Spleen (tissue), 7 donors: Measurements from ENCODE around the gene NAPSA.

Source experiments
- CTCF ChIP-seq, 11 experiments: fragments of 200-600 bp in 7 of 11; fragments of 450-650 bp in 4 of 11; sonication (generic) in 4 of 11; IDR thresholded peaks in 8 of 11; conservative IDR thresholded peaks in 3 of 11; 1 replicate in 7 of 11; 2 replicates in 4 of 11; pipeline versions ENCODE4 v1.4.0 to v1.8.0; 2016 to 2021; ENCODE audit warnings: antibody characterized with exemption in 11 of 11, inconsistent platforms in 4 of 11, mild to moderate bottlenecking in 1 of 11
- POLR2A ChIP-seq, 3 donors: fragments of 450-650 bp; IDR thresholded peaks; one replicate each; pipeline ENCODE4 v1.5.1; 2017; ENCODE audit warnings: antibody characterized with exemption in 3 of 3, mild to moderate bottlenecking in 1 of 3
- POLR2AphosphoS5 ChIP-seq, 3 donors: sonication (generic); formaldehyde crosslinking; IDR thresholded peaks; one replicate each; pipeline ENCODE4 v1.5.1; 2017; ENCODE audit warnings: antibody characterized with exemption in 3 of 3
- donor health status: DM: no; HTN: no; CAD: no; lungs with moderate emphysema.
- donor health status: DM: no; HTN: no; CAD: no.
- donor health status: DM: no; HTN: no; CAD: no.

GRCh38 chr19:50398675-50399367 is 33.4 kb upstream of the NAPSA start:
- no peak for TF ChIP-seq CTCF (IDR thresholded peaks at IDR 0.05 in 8 of 11, conservative IDR thresholded peaks at IDR 0.05 in 3 of 11)
- TF ChIP-seq POLR2AphosphoS5 (IDR thresholded peaks at IDR 0.05) = no peak
- TF ChIP-seq POLR2A (IDR thresholded peaks at IDR 0.05) = no peak
